GM06990 (cell line): ENCODE data around the gene SOHLH1.

Experiments
- DNase-seq: peaks from one replicate; pipeline ENCODE4 v3.0.0-alpha.2; 2011; ENCODE audit not compliant: insufficient read length; ENCODE audit errors: extremely low read depth
- H3K27me3 ChIP-seq: replicated peaks from 2 replicates; pipeline ENCODE4 v1.6.0; 2011; ENCODE audit warnings: low read length; ENCODE audit not compliant: control insufficient read depth, insufficient read depth
- H3K36me3 ChIP-seq: 2 replicates; pipeline ENCODE4 v1.5.1; 2011; ENCODE audit warnings: low read length; ENCODE audit not compliant: control insufficient read depth, insufficient read depth
- H3K4me3 ChIP-seq: replicated peaks from 2 replicates; pipeline ENCODE4 v1.5.1; 2011; ENCODE audit warnings: low read depth, mild to moderate bottlenecking, control low read depth, low read length
- CTCF ChIP-seq: IDR thresholded peaks from 2 replicates; pipeline ENCODE4 v1.5.1; 2011; ENCODE audit warnings: low read length, control low read depth, mild to moderate bottlenecking, inconsistent platforms; ENCODE audit not compliant: insufficient read depth, poor library complexity, severe bottlenecking

The SOHLH1 gene

GRCh38 chr9:135659252-135659651, 40.0 kb downstream of the SOHLH1 start:
- no peaks in the 10 kb centered on the region for H3K36me3 ChIP-seq
- no peak for TF ChIP-seq CTCF
- no peak for DNase-seq
- no peak overlapping the region for H3K4me3 ChIP-seq
- H3K27me3 ChIP-seq = no peaks in the 10 kb centered on the region

- no peak for TF ChIP-seq CTCF
- Histone ChIP-seq H3K4me3 (no peak overlapping the region), H3K36me3 (no peaks in the 10 kb centered on the region), H3K27me3 (no peaks in the 10 kb centered on the region)
- no peak for DNase-seq
Measured at GRCh38 chr9:135657416-135657815, 41.9 kb downstream of the SOHLH1 start.

- Histone ChIP-seq H3K27me3 (no peaks in the 10 kb centered on the region), H3K36me3 (no peaks in the 10 kb centered on the region), H3K4me3 (no peak overlapping the region)
- no peak for TF ChIP-seq CTCF
- DNase-seq = no peak
Measured at GRCh38 chr9:135655317-135655716, 44.0 kb downstream of the SOHLH1 start.

- Histone ChIP-seq H3K36me3 (no peaks in the 10 kb centered on the region), H3K27me3 (no peaks in the 10 kb centered on the region), H3K4me3 (no peak overlapping the region)
- no peak for DNase-seq
- no peak for TF ChIP-seq CTCF
Measured at GRCh38 chr9:135650408-135650807, 48.9 kb downstream of the SOHLH1 start.

GRCh38 chr9:135649508-135649907, 49.8 kb downstream of the SOHLH1 start:
- no peak for TF ChIP-seq CTCF
- no peak overlapping the region for H3K4me3 ChIP-seq

GRCh38 chr9:135648494-135649410, 50.5 kb downstream of the SOHLH1 start:
- no peaks in the 10 kb centered on the region for H3K27me3 ChIP-seq
- no peak for TF ChIP-seq CTCF
- no peak for DNase-seq
- no peak overlapping the region for H3K4me3 ChIP-seq
- H3K36me3 ChIP-seq = no peaks in the 10 kb centered on the region

More at GRCh38 chr9:135649508-135649907, 49.8 kb downstream of the SOHLH1 start:
- DNase-seq = no peak
- Histone ChIP-seq H3K36me3 (no peaks in the 10 kb centered on the region), H3K27me3 (no peaks in the 10 kb centered on the region)
